IMR-90 (cell line): ENCODE data around the gene RASGRF2. TPM values are rescaled to one million over a fixed set of nuclear protein-coding genes. Genes with fewer than 3 reads are reported as not detected.

ENCODE experiments used
- microRNA-seq, 2 experiments: library from miRNA; stranded (forward) in 1 of 2; unstranded in 1 of 2; fragments of 10-50 nt in 1 of 2; fragments of <30 nt in 1 of 2; gene quantifications in 1 of 2; microRNA quantifications in 1 of 2; one replicate each; pipeline versions ENCODE3 to v1.1.0; 2013 to 2020; ENCODE audit not compliant: insufficient read depth in 1 of 2, insufficient read length in 1 of 2, unreplicated experiment in 1 of 2
- polyA plus RNA-seq, 3 experiments: library from polyadenylated mRNA; depleted of rRNA; stranded (reverse); fragments of >200 nt; gene quantifications; 2 replicates each; pipeline ENCODE4 v1.2.3, GENCODE V29; 2012; ENCODE audit warnings: low replicate concordance in 1 of 3
- small RNA-seq, 5 experiments: library from RNA; depleted of rRNA; stranded (forward); fragments of <200 nt; gene quantifications; one replicate each; pipeline ENCODE3, GENCODE V24; 2012
- total RNA-seq: library from RNA; depleted of rRNA; stranded (reverse); fragments of >200 nt; gene quantifications from 2 replicates; pipeline ENCODE4 v1.2.3, GENCODE V29; 2012

RASGRF2 gene
- total and polyA plus RNA-seq, 2 of the 4 experiments (the other 2 are of a cell fraction), result 2.9 to 5.0 TPM

Small RNA genes within 50 kb of the gene (microRNA-seq; reads per million reads assigned to microRNA genes)
- gene AC026436.1 (ENCODE audit: insufficient read depth, insufficient read length), result not detected

Small RNA genes within 50 kb of the gene (small RNA-seq; reads per million reads assigned to genes)
- 0 reads per million in 5 experiments for gene AC026436.1
